GM10248 (cell line): ENCODE data around the gene ATP9A.
"Not testable (repeated sequence)": the region's sequence is repeated elsewhere in the genome, so short reads cannot be mapped to it uniquely, and the experiment has no call there.

ENCODE experiments used
- CTCF ChIA-PET: fragments of 300-600 bp; sonication (Branson Sonifier 250); formaldehyde crosslinking; extraction: SDS; loops from one replicate; lab custom pipeline; 2021; ENCODE audit warnings: antibody characterized with exemption; lab: Yijun Ruan, JAX
- POLR2A ChIA-PET: fragments of 350-650 bp; sonication (Branson Sonifier 250); formaldehyde crosslinking; extraction: SDS; loops from one replicate; lab custom pipeline; 2020; ENCODE audit warnings: antibody characterized with exemption; lab: Yijun Ruan, JAX
- DNase-seq: peaks from one replicate; pipeline ENCODE4 v3.0.0; 2012; ENCODE audit errors: extremely low spot score
- TF ChIP-seq, protein P1 (sequence below): IDR thresholded peaks from 2 replicates; pipeline ENCODE4 v1.5.1; 2012; ENCODE audit warnings: mild to moderate bottlenecking, low read depth; ENCODE audit errors: extremely low read depth, missing control alignments, control extremely low read depth

ATP9A gene

DNA sequence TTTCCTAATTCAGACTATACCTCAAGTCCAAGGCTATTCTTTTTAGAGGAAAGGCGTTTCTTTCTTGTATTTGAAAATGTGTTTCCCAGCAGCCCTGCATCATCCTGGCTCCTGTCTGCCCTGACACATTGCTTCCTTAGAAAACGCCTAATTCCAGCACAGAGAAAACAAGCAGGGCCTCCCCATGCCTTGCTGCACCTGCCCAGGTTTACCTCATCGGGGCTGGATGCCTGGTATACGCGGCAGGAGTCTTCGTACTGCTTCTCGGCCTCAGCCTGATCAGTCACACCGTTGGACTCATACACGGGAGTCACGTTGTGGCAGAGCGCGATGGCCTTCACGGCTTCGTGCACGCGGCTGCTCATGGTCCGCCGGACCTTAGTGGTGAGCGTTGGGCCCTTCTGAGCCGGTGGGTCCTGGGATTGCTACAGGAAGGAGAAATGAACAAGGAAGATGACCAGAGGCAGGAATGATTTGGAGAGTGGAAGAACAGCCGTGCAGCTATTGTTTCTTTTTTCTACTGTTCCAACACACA, 111.4 kb downstream of the ATP9A start:
- DNase-seq: no peak
- TF ChIP-seq, protein P1, sequence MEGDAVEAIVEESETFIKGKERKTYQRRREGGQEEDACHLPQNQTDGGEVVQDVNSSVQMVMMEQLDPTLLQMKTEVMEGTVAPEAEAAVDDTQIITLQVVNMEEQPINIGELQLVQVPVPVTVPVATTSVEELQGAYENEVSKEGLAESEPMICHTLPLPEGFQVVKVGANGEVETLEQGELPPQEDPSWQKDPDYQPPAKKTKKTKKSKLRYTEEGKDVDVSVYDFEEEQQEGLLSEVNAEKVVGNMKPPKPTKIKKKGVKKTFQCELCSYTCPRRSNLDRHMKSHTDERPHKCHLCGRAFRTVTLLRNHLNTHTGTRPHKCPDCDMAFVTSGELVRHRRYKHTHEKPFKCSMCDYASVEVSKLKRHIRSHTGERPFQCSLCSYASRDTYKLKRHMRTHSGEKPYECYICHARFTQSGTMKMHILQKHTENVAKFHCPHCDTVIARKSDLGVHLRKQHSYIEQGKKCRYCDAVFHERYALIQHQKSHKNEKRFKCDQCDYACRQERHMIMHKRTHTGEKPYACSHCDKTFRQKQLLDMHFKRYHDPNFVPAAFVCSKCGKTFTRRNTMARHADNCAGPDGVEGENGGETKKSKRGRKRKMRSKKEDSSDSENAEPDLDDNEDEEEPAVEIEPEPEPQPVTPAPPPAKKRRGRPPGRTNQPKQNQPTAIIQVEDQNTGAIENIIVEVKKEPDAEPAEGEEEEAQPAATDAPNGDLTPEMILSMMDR: no peak
- CTCF ChIA-PET: no interaction called here
- POLR2A ChIA-PET: no interaction called here

DNA sequence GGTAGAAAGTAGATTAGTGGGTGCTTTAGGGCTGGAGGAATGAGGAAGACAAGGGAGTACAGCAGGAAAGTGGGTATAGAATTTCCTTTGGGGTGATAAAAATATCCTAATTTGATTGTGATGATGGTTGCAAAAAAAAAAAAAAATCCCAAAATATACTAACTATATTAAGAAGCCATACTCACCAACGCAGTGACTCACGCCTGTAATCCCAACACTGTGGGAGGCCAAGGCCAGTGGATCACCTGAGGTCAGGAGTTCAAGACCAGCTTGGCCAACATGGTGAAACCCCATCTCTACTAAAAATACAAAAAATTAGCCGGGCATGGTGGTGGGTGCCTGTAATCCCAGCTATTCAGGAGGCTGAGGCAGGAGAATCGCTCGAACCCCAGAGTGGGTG, 112.1 kb downstream of the ATP9A start:
- POLR2A ChIA-PET, DNase-seq, CTCF ChIA-PET: not testable (repeated sequence)

DNA sequence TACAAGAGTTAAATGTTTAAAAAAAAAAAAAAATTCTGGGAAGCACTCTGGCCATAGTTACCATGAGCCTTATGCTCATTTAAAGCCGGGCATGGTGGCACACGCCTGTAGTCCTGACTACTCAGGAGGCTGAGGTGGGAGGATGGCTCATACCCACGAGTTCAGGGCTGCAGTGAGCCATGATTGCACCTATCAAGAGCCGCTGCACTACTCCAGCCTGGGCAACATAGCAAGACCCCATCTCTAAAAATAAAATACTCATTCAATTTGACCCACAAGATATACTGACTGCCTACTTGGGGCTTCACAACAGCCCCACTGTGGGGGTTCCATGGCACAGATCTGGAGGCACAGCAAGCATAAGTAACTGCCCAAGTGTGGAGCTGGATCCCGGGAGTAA, 113.7 kb downstream of the ATP9A start:
- ChIA-PET CTCF (interaction anchor here (1.1 to 1.8 kb wide), 2 partner anchors 13 kb away, joined by 4 read pairs; no protein-coding TSS in a partner anchor), POLR2A (no interaction called here)
- no peak for DNase-seq
- TF ChIP-seq, protein P1: no peak

DNA sequence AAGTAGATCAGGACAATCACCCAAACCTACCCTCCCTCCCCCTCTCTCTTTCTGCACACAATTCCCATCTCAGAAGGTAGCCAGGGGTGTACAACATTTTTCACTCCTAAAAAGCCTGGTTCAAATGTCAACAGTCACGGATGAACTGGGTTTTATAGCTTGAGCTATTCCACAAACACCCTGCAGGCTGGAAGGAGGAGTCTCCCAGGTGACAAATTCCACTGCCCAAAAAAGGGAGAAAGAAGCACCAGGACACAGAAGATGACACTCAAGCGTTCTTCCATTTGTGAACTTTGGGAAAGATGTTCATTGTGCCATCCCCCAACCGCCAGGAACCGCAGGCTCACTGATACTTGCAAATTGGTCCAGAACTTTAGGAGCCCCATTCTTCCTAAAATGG, 114.1 kb downstream of the ATP9A start:
- ChIA-PET CTCF (interaction anchor here (1.1 to 1.8 kb wide), 2 partner anchors 12 to 13 kb away, joined by 4 read pairs; no protein-coding TSS in a partner anchor), POLR2A (no interaction called here)
- DNase-seq: no peak
- TF ChIP-seq, protein P1: no peak

DNA sequence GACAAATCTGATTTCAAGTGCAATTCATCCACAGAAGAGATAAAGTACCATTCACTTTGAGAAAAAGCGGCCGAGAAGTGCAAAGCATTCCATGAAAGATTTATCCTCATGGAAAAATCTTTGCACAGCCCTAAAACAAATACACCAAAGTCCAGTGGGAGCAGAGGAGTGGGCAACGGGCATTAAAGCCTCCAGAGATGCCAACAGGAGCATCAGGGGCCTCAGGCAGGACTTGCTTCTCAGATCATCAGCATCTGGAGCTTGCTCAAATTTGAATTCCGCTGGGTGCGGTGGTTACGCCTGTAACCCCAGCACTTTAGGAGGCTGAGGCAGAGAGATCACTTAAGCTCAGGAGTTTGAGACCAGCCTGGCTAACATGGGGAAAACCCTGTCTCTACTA, 115.0 kb downstream of the ATP9A start:
- POLR2A ChIA-PET: no interaction called here
- DNase-seq: no peak
- CTCF ChIA-PET: interaction anchor here (1.8 kb wide), 1 partner anchor 12 kb away, joined by 4 read pairs; no protein-coding TSS in a partner anchor
- TF ChIP-seq, protein P1: no peak

DNA sequence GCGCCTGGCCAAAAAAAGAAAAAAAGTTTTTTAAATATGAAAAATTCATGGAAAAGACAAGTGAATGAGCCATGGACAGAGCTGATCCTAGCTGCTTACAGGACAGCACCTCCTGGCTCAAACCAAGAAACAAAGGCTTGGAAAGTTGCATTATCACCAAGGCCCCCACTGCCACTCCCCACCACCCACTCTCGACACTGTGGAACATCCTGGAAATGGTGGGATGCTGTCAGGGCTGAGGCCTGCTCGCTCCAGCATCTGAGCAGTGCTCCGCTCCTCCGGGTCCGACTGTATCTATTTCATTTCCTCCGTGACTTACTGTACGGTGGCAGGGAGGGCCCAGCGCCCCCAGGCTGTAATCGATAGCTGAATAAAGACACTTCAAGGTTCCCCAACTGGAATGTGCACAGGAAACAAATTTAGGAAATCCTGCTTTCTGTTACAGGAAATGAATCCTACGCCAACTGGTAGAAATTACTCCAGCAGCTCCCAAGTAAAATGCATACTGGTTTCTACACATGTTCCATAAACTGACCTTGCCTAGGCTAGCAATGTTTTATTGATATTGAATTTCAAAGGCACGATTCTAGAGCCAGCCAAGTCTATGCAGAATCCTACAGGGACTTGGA, 116.2 kb downstream of the ATP9A start:
- CTCF ChIA-PET: no interaction called here
- DNase-seq: no peak
- TF ChIP-seq, protein P1: no peak
- POLR2A ChIA-PET: no interaction called here

DNA sequence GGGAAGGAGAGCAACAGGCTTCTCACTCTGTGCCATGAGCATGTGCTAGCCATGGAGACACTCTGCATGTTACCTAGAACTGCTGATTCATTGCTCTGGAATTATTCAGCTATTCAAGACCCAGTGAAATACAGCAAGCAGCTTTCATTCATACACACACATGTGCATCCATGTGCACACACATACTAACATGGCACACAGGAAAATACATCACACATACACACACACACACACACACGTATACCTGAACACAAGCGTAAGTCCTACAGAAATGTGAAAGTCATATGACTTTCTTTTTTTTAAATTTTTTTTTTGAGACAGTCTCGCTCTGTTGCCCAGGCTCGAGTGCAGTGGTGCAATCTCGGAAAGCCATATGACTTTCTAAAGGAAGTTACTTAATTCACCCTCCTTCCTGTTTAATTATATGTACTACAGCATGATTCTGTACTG, 117.5 kb downstream of the ATP9A start:
- CTCF ChIA-PET: no interaction called here
- POLR2A ChIA-PET: no interaction called here
- DNase-seq: no peak
- TF ChIP-seq, protein P1: no peak
